ENCODE measurements around the gene ANO1. TPM values are rescaled to one million over a fixed set of nuclear protein-coding genes. Genes with fewer than 3 reads are reported as not detected.

Gene ANO1
- polyA plus RNA-seq, 2 of the 4 experiments (the other 2 are of a cell fraction), result 0.27 to 0.44 TPM

DNA sequence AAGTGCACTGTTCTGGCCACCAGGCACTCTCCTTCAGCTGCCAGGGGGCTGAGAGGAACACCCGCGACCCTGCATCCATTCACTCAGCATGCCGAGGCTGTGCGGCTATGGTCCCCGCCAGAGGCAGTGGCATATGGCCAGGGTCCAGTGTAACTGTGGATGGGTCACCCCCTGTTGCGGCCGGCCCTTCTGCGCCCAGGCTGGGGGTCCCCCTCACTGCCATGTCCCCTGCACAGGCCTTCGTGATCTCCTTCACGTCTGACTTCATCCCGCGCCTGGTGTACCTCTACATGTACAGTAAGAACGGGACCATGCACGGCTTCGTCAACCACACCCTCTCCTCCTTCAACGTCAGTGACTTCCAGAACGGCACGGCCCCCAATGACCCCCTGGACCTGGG, 104.1 kb downstream of the ANO1 start:
- no peak overlapping the region for H3K27ac ChIP-seq
- no peak for TF ChIP-seq RARB (CRISPR knock-in tag; IDR thresholded peaks at IDR 0.05)
- no peak for TF ChIP-seq CBX8 (IDR thresholded peaks at IDR 0.05)
- TF ChIP-seq FOXS1 (CRISPR knock-in tag; IDR thresholded peaks at IDR 0.05), result no peak
- TF ChIP-seq CEBPB (IDR thresholded peaks at IDR 0.05), result no peak
- TF ChIP-seq, protein P1, sequence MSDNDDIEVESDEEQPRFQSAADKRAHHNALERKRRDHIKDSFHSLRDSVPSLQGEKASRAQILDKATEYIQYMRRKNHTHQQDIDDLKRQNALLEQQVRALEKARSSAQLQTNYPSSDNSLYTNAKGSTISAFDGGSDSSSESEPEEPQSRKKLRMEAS (IDR thresholded peaks at IDR 0.05), result no peak
- TF ChIP-seq NFE2L2 (conservative IDR thresholded peaks at IDR 0.05; ENCODE audit: low read length), result no peak
- no peak for TF ChIP-seq CBX2 (IDR thresholded peaks at IDR 0.05; ENCODE audit: borderline replicate concordance, low read depth)
- no peak for TF ChIP-seq MAFK (IDR thresholded peaks at IDR 0.05; ENCODE audit: partially characterized antibody)
- TF ChIP-seq RCOR1 (IDR thresholded peaks at IDR 0.05; ENCODE audit: low read depth, low read length), result no peak
- TF ChIP-seq, protein P2, sequence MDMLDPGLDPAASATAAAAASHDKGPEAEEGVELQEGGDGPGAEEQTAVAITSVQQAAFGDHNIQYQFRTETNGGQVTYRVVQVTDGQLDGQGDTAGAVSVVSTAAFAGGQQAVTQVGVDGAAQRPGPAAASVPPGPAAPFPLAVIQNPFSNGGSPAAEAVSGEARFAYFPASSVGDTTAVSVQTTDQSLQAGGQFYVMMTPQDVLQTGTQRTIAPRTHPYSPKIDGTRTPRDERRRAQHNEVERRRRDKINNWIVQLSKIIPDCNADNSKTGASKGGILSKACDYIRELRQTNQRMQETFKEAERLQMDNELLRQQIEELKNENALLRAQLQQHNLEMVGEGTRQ (IDR thresholded peaks at IDR 0.05), result no peak
- TF ChIP-seq JUN (IDR thresholded peaks at IDR 0.05), result no peak
- TF ChIP-seq POLR2A (IDR thresholded peaks at IDR 0.05; ENCODE audit: low read length), result no peak
- no peak for TF ChIP-seq SMC3 (IDR thresholded peaks at IDR 0.05)
- TF ChIP-seq PBX3 (IDR thresholded peaks at IDR 0.05), result no peak
- TF ChIP-seq TP53 (CRISPR knock-in tag; IDR thresholded peaks at IDR 0.05), result no peak
- no peak for TF ChIP-seq HOXB5 (CRISPR knock-in tag; IDR thresholded peaks at IDR 0.05)
- TF ChIP-seq NPAS2 (CRISPR knock-in tag; IDR thresholded peaks at IDR 0.05; ENCODE audit: borderline replicate concordance), result no peak
- no peak for TF ChIP-seq REST (IDR thresholded peaks at IDR 0.05)
- ChIA-PET POLR2A (no interaction called here), CTCF (interaction anchor here (0.7 to 7.0 kb wide), 4 partner anchors 10 to 272 kb away, joined by 3 to 29 read pairs (median 6); no protein-coding TSS in a partner anchor)
- ATAC-seq, result no peak
- H3K9me3 ChIP-seq, result no peaks in the 10 kb centered on the region
- DNase-seq (ENCODE audit: low read depth in 1 of 2, low spot score in 1 of 2), result no peak
- no peak for FAIRE-seq
- no peaks in the 10 kb centered on the region for H3K4me1 ChIP-seq
- no peak overlapping the region for H3K4me2 ChIP-seq
- WGBS (ENCODE audit: missing lambda C conversion rate), result 90% methylated on average over 16 of the region's 18 CpGs
- no peak overlapping the region for H3K4me3 ChIP-seq

DNA sequence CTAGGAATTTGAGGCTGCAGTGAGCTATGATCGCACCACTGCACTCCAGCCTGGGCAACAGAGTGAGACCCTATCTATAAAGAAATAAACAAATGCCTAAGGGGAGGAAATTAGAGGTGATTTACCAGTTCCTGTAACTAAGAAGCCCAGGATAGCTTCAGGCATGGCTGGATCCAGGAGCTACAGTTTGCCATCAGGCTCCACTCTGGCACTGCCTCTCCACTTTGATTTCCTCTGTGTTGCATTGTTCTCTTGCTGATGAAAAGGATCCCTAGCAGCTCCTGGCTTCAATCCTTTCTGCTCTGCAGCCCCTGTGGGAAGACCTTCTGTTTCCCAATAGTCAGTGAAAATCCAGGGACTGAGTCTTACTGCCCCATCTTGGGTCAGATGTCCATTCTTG, 104.9 kb downstream of the ANO1 start:
- CTCF ChIA-PET, result interaction anchor here (0.6 to 7.0 kb wide), 8 partner anchors 9 to 497 kb away, joined by 3 to 29 read pairs (median 6); no protein-coding TSS in a partner anchor
- Histone ChIP-seq H3K27ac (no peak overlapping the region), H3K4me1 (no peaks in the 10 kb centered on the region), H3K4me3 (no peak overlapping the region), H3K9me3 (no peaks in the 10 kb centered on the region), H3K4me2 (no peak overlapping the region)
- TF ChIP-seq CBX8 (IDR thresholded peaks at IDR 0.05), result no peak
- no peak for TF ChIP-seq NPAS2 (CRISPR knock-in tag; IDR thresholded peaks at IDR 0.05; ENCODE audit: borderline replicate concordance)
- no peak for TF ChIP-seq KDM1A (IDR thresholded peaks at IDR 0.05; ENCODE audit: low read depth)
- TF ChIP-seq, protein P2 (IDR thresholded peaks at IDR 0.05), result no peak
- no peak for TF ChIP-seq CBX2 (IDR thresholded peaks at IDR 0.05; ENCODE audit: borderline replicate concordance, low read depth)
- no peak for TF ChIP-seq HDAC2 (IDR thresholded peaks at IDR 0.05)
- FAIRE-seq (no peak), DNase-seq (ENCODE audit: low read depth in 1 of 2, low spot score in 1 of 2) (no peak), ATAC-seq (no peak)
- 64% methylated on average over 1 of the region's 1 CpG for WGBS (ENCODE audit: missing lambda C conversion rate)
- POLR2A ChIA-PET, result no interaction called here

Data from A549 (cell line).